Upper lobe of right lung (tissue), 1 donor: Measurements from ENCODE around the gene CHST15. TPM values are rescaled to one million over a fixed set of nuclear protein-coding genes. Genes with fewer than 3 reads are reported as not detected.

Experiments
- ATAC-seq: fragments of 200-7000 bp; cut with Tn5 transposase; one replicate; pipeline ENCODE4 v1.9.1; 2020; ENCODE audit warnings: mild to moderate bottlenecking, moderate library complexity
- DNase-seq: peaks from one replicate; pipeline ENCODE4 v3.0.0-alpha.2; 2020
- H3K27ac ChIP-seq: fragments of 200-600 bp; one replicate; pipeline ENCODE4 v1.8.0; 2022
- H3K27me3 ChIP-seq: fragments of 200-600 bp; one replicate; pipeline ENCODE4 v1.8.0; 2022; ENCODE audit warnings: mild to moderate bottlenecking
- H3K36me3 ChIP-seq: fragments of 200-600 bp; one replicate; pipeline ENCODE4 v1.8.0; 2022
- H3K4me1 ChIP-seq: fragments of 200-600 bp; one replicate; pipeline ENCODE4 v1.8.0; 2022
- H3K4me3 ChIP-seq: fragments of 200-600 bp; one replicate; pipeline ENCODE4 v1.8.0; 2022; ENCODE audit warnings: mild to moderate bottlenecking
- H3K9me3 ChIP-seq: fragments of 200-600 bp; one replicate; pipeline ENCODE4 v1.8.0; 2022
- CTCF ChIP-seq: fragments of 200-600 bp; IDR thresholded peaks from one replicate; pipeline ENCODE4 v1.8.0; 2022; ENCODE audit warnings: antibody characterized with exemption
- intact Hi-C: fragments of 100-400 bp; cut with DNase I; formaldehyde crosslinking; loops from one replicate; pipeline ENCODE4 v1.11.0; 2022
- total RNA-seq: library from RNA; stranded (reverse); fragmentation: NEBNext Ultra II Directional; extraction: Animal tissue kit (Norgen Biotek cat#: 25700); gene quantifications from one replicate; pipeline ENCODE4 v1.2.1, GENCODE V29; 2021
- donor health status: DM: no; HTN: yes; CAD: no; lungs with severe emphysema.

CHST15 gene
- total RNA-seq, 1 donor from 2014 or later = 49.2 TPM

- Histone ChIP-seq H3K4me3 (no peak overlapping the region), H3K9me3 (no peaks in the 10 kb centered on the region), H3K27ac (peak overlapping the region; percentile 30), H3K27me3 (no peaks in the 10 kb centered on the region), H3K4me1 (peaks cover 13% of the 10 kb centered on the region), H3K36me3 (no peaks in the 10 kb centered on the region)
- no peak for TF ChIP-seq CTCF
- no peak for DNase-seq
- intact Hi-C loops = no loop called here
- ATAC-seq = no peak
These were observed 24.1 kb upstream of the CHST15 start for GRCh38 chr10:124117511-124117785.

- Histone ChIP-seq H3K27ac (no peak overlapping the region), H3K4me3 (no peak overlapping the region), H3K27me3 (no peaks in the 10 kb centered on the region), H3K9me3 (no peaks in the 10 kb centered on the region), H3K4me1 (peaks cover 13% of the 10 kb centered on the region), H3K36me3 (no peaks in the 10 kb centered on the region)
- intact Hi-C loops = no loop called here
- ATAC-seq (no peak), DNase-seq (no peak)
- no peak for TF ChIP-seq CTCF
These were observed 23.5 kb upstream of the CHST15 start for GRCh38 chr10:124116771-124117510.

GRCh38 chr10:124114696-124115095, 21.3 kb upstream of the CHST15 start:
- DNase-seq (no peak), ATAC-seq (no peak)
- Histone ChIP-seq H3K36me3 (no peaks in the 10 kb centered on the region), H3K4me3 (no peak overlapping the region), H3K4me1 (peaks cover 11% of the 10 kb centered on the region), H3K27me3 (no peaks in the 10 kb centered on the region), H3K9me3 (no peaks in the 10 kb centered on the region), H3K27ac (no peak overlapping the region)
- intact Hi-C loops = no loop called here
- no peak for TF ChIP-seq CTCF

GRCh38 chr10:124112891-124113580, 19.6 kb upstream of the CHST15 start:
- no peak for TF ChIP-seq CTCF
- DNase-seq = no peak
- H3K4me1 ChIP-seq = peaks cover 3% of the 10 kb centered on the region

GRCh38 chr10:124110882-124111281, 17.5 kb upstream of the CHST15 start:
- Histone ChIP-seq H3K4me1 (peaks cover 13% of the 10 kb centered on the region), H3K36me3 (no peaks in the 10 kb centered on the region), H3K4me3 (no peak overlapping the region), H3K27ac (no peak overlapping the region), H3K9me3 (no peaks in the 10 kb centered on the region), H3K27me3 (no peaks in the 10 kb centered on the region)
- no peak for DNase-seq
- TF ChIP-seq CTCF = no peak
- ATAC-seq = no peak
- intact Hi-C loops = no loop called here

More at GRCh38 chr10:124112891-124113580, 19.6 kb upstream of the CHST15 start:
- no peak for ATAC-seq
- H3K27me3 ChIP-seq = no peaks in the 10 kb centered on the region
- H3K4me3 ChIP-seq = no peak overlapping the region
- intact Hi-C loops = no loop called here
- no peaks in the 10 kb centered on the region for H3K9me3 ChIP-seq
- H3K36me3 ChIP-seq = no peaks in the 10 kb centered on the region
- H3K27ac ChIP-seq = no peak overlapping the region
